ENCODE data around the gene CD300LF. TPM values are rescaled to one million over a fixed set of nuclear protein-coding genes. Genes with fewer than 3 reads are reported as not detected.

Gene CD300LF
- total RNA-seq, 2 donors from 2014 or later, result 2.3 TPM; not detected in 1

GRCh38 chr17:74680941-74681340 lies 31.8 kb downstream of the CD300LF start:
- Histone ChIP-seq H3K4me1 (ENCODE audit: control insufficient read depth in 1 of 2, low read depth in 2 of 2) (no peaks in the 10 kb centered on the region), H3K36me3 (no peaks in the 10 kb centered on the region), H3K9me3 (no peaks in the 10 kb centered on the region), H3K27ac (no peak overlapping the region), H3K27me3 (replicated peaks; ENCODE audit: insufficient read depth) (no peaks in the 10 kb centered on the region), H3K4me3 (no peak overlapping the region)
- TF ChIP-seq CTCF (IDR thresholded peaks at IDR 0.05), result no peak
- ATAC-seq (ENCODE audit: insufficient number of reproducible peaks, low FRiP score, low read depth), result no peak
- DNase-seq (ENCODE audit: low spot score), result no peak

- no peak for ATAC-seq (ENCODE audit: insufficient number of reproducible peaks, low FRiP score, low read depth)
- DNase-seq (ENCODE audit: low spot score), result no peak
- no peak for TF ChIP-seq CTCF (IDR thresholded peaks at IDR 0.05)
- no peak overlapping the region for H3K4me3 ChIP-seq
- H3K27ac ChIP-seq, result no peak overlapping the region
- H3K9me3 ChIP-seq, result no peaks in the 10 kb centered on the region
- H3K4me1 ChIP-seq (ENCODE audit: control insufficient read depth in 1 of 2, low read depth in 2 of 2), result no peaks in the 10 kb centered on the region
- H3K36me3 ChIP-seq, result no peaks in the 10 kb centered on the region
- no peaks in the 10 kb centered on the region for H3K27me3 ChIP-seq (replicated peaks; ENCODE audit: insufficient read depth)
Measured at GRCh38 chr17:74680213-74680612, 32.5 kb downstream of the CD300LF start.

GRCh38 chr17:74679374-74679773 lies 33.3 kb downstream of the CD300LF start:
- Histone ChIP-seq H3K4me1 (ENCODE audit: control insufficient read depth in 1 of 2, low read depth in 2 of 2) (no peaks in the 10 kb centered on the region), H3K36me3 (no peaks in the 10 kb centered on the region), H3K9me3 (no peaks in the 10 kb centered on the region), H3K27me3 (replicated peaks; ENCODE audit: insufficient read depth) (no peaks in the 10 kb centered on the region), H3K4me3 (no peak overlapping the region), H3K27ac (no peak overlapping the region)
- no peak for DNase-seq (ENCODE audit: low spot score)
- no peak for ATAC-seq (ENCODE audit: insufficient number of reproducible peaks, low FRiP score, low read depth)
- TF ChIP-seq CTCF (IDR thresholded peaks at IDR 0.05), result no peak

- DNase-seq (ENCODE audit: low spot score), result no peak
- no peak for TF ChIP-seq CTCF (IDR thresholded peaks at IDR 0.05)
- no peak for ATAC-seq (ENCODE audit: insufficient number of reproducible peaks, low FRiP score, low read depth)
- H3K27ac ChIP-seq, result no peak overlapping the region
- no peaks in the 10 kb centered on the region for H3K9me3 ChIP-seq
- no peaks in the 10 kb centered on the region for H3K36me3 ChIP-seq
- no peak overlapping the region for H3K4me3 ChIP-seq
- H3K27me3 ChIP-seq (replicated peaks; ENCODE audit: insufficient read depth), result no peaks in the 10 kb centered on the region
- no peaks in the 10 kb centered on the region for H3K4me1 ChIP-seq (ENCODE audit: control insufficient read depth in 1 of 2, low read depth in 2 of 2)
Measured at GRCh38 chr17:74678541-74678940, 34.2 kb downstream of the CD300LF start.

GRCh38 chr17:74677558-74678466 lies 34.9 kb downstream of the CD300LF start:
- no peaks in the 10 kb centered on the region for H3K9me3 ChIP-seq
- TF ChIP-seq CTCF (IDR thresholded peaks at IDR 0.05), result no peak
- DNase-seq (ENCODE audit: low spot score), result no peak
- no peak overlapping the region for H3K27ac ChIP-seq
- H3K27me3 ChIP-seq (replicated peaks; ENCODE audit: insufficient read depth), result no peaks in the 10 kb centered on the region
- H3K4me3 ChIP-seq, result no peak overlapping the region
- H3K36me3 ChIP-seq, result no peaks in the 10 kb centered on the region
- H3K4me1 ChIP-seq (ENCODE audit: control insufficient read depth in 1 of 2, low read depth in 2 of 2), result no peaks in the 10 kb centered on the region
- ATAC-seq (ENCODE audit: insufficient number of reproducible peaks, low FRiP score, low read depth), result no peak

All from thoracic aorta (tissue), 2 donors.